Measurements from ENCODE around the gene PZP. TPM values are rescaled to one million over a fixed set of nuclear protein-coding genes. Genes with fewer than 3 reads are reported as not detected.

The PZP gene
- not detected in 2 replicates for total RNA-seq (2021)
- long read RNA-seq, result 0 reads

- Mint-ChIP-seq H3K36me3 (ENCODE audit: insufficient read depth in 1 of 3, low read depth in 3 of 3) (no peaks in the 10 kb centered on the region; a peak in 1 of 7 replicates), H3K4me3 (no peak within 1 kb of the TSS), H3K4me1 (no peaks in the 10 kb centered on the region), H3K27me3 (ENCODE audit: low read depth) (peaks cover 1% of the 10 kb centered on the region; the same call in 1 of the 2 replicates), H3K27ac (no peak within 1 kb of the TSS), H3K9me3 (no peaks in the 10 kb centered on the region)
- no peak within 1 kb of the TSS for H3K18ac ChIP-seq (ENCODE audit: insufficient read length, low read depth, low read length)
- H3K79me1 ChIP-seq (ENCODE audit: insufficient read depth, low read depth, low read length, poor library complexity, severe bottlenecking), result no peaks in the 10 kb centered on the region
- no peak within 1 kb of the TSS for H2BK20ac ChIP-seq (ENCODE audit: low read depth, low read length, poor library complexity, severe bottlenecking)
- DNase-seq, result no peak
- no CpG with 5 or more reads among the region's 3 CpGs for WGBS (ENCODE audit: extremely low coverage, insufficient read length, low lambda C conversion rate)
- no peak within 1 kb of the TSS for H3K14ac ChIP-seq (ENCODE audit: insufficient read depth, low read length)
- no peak within 1 kb of the TSS for H4K8ac ChIP-seq (replicated peaks; ENCODE audit: insufficient read length, low read depth, low read length)
- no peak within 1 kb of the TSS for H2BK5ac ChIP-seq (ENCODE audit: insufficient read length, low read length)
- no peak within 1 kb of the TSS for H2AK5ac ChIP-seq (ENCODE audit: insufficient read length, low read length)
- no peak within 1 kb of the TSS for H3K4ac ChIP-seq (ENCODE audit: low read depth, low read length)
- H2BK120ac ChIP-seq (ENCODE audit: low read depth, low read length, poor library complexity, severe bottlenecking), result no peak within 1 kb of the TSS
- no peaks in the 10 kb centered on the region for H3K4me1 ChIP-seq (ENCODE audit: insufficient read depth, low read length)
- H3K23me2 ChIP-seq (ENCODE audit: insufficient read length, low read depth, low read length, poor library complexity, severe bottlenecking), result no peaks in the 10 kb centered on the region
- H3K4me2 ChIP-seq (ENCODE audit: insufficient read depth, insufficient read length, low read length), result no peak within 1 kb of the TSS
- no peaks in the 10 kb centered on the region for H3K9me3 ChIP-seq (ENCODE audit: control insufficient read depth, low read depth, low read length)
- H3K23ac ChIP-seq (ENCODE audit: insufficient read length, low read depth, low read length), result no peak within 1 kb of the TSS
- H2BK15ac ChIP-seq (ENCODE audit: low read depth, low read length), result no peak within 1 kb of the TSS
- H2AFZ ChIP-seq (ENCODE audit: low read length), result no peak within 1 kb of the TSS
- H4K20me1 ChIP-seq (ENCODE audit: control insufficient read depth, insufficient read depth, insufficient read length), result no peaks in the 10 kb centered on the region
- TF ChIP-seq CTCF (conservative IDR thresholded peaks at IDR 0.05), result no peak
- no peak within 1 kb of the TSS for H3T11ph ChIP-seq (ENCODE audit: low read length)
- no peak within 1 kb of the TSS for H3K9ac ChIP-seq (ENCODE audit: extremely low read depth, insufficient read length, low read length)
- H2BK12ac ChIP-seq (ENCODE audit: insufficient read length, low read depth, low read length), result no peak within 1 kb of the TSS
- H3K27ac ChIP-seq (ENCODE audit: insufficient read length, low read depth, low read length), result no peak within 1 kb of the TSS
- H4K91ac ChIP-seq (ENCODE audit: insufficient read length, low read depth, low read length), result no peak within 1 kb of the TSS
- H3K79me2 ChIP-seq (ENCODE audit: insufficient read depth, low read length), result no peaks in the 10 kb centered on the region
- no peak within 1 kb of the TSS for H3K56ac ChIP-seq (ENCODE audit: insufficient read length, low read depth, low read length)
- H3K27me3 ChIP-seq (ENCODE audit: insufficient read depth, low read length), result no peaks in the 10 kb centered on the region
- no peak within 1 kb of the TSS for H4K5ac ChIP-seq (ENCODE audit: insufficient read length, low read depth, low read length)
Observed at GRCh38 chr12:9208229-9208628, at the start of gene PZP. TSS of gene PZP (minus strand) at chr12:9208395. CDS start at chr12:9208341, 54 bp downstream.

Data from H9 (cell line).